ENCODE measurements around the gene ADRM1.

The ADRM1 gene

DNA sequence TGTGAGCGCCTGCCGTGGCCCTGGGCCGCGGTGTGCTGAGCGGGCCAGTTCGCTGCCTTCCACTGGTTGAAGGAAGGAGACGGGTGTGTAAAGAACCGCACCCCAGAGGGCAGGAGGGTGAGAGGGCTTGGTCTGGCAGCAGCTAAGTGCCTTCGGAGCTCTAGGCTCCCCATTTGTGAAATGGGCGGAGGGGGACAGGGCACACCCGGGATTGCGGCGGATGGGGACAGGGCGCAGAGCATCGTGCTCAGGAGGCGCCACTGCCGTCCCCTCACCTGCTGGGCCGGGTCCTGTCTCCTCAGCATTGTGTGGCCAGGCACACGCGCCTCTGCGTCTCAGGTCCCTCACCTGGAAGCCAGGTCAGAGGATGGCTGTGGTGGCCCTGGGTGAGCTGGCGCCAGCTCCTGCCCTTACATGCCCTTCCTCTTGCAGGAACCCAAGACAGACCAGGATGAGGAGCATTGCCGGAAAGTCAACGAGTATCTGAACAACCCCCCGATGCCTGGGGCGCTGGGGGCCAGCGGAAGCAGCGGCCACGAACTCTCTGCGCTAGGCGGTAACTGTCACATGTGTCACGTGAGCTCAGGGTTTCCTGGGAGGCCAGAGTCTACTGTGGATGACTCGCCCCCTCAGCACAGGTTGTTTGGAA lies 3.1 kb downstream of the ADRM1 start:
- DNase-seq (ENCODE audit: low read depth), result no peak
- no peak for TF ChIP-seq CTCF (IDR thresholded peaks at IDR 0.05; ENCODE audit: low read depth, low read length, missing control alignments)
- H3K4me3 ChIP-seq (ENCODE audit: low read depth, low read length), result no peak overlapping the region

DNA sequence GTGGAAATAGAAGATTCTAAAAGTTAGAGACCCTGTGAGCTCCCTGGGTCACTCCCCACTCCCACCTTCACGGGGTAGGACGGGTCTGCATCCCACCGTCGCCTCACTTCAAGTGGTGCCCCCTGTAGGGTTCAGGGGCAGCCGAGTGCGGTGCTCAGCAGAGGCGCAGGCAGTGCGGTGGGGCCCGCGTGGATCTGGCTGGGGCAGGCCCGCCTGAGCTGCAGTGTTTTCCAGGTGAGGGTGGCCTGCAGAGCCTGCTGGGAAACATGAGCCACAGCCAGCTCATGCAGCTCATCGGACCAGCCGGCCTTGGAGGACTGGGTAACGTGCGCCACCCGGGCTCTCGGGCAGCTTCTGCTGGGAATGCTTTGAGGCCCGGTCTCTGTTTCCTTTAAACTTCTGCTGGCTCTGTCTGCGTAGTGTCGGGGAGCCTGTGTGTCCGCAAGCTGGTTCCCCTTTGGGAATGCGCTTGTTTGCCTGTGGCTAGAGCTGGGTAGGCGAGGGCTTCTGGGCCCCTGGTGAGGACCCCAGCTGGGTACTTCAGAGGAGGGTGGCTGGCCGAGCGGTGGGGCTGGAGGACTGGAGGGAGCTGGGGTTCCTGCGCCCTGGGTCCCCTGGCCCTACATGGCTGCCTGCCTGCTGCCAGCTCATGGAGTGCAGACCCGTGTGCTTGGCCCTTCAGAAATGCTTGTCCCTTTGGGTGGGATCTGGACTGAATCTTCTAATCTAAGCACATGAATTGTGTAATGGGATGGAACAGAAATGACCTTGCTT lies 3.8 kb downstream of the ADRM1 start:
- H3K4me3 ChIP-seq (ENCODE audit: low read depth, low read length), result no peak overlapping the region
- DNase-seq (ENCODE audit: low read depth), result no peak
- TF ChIP-seq CTCF (IDR thresholded peaks at IDR 0.05; ENCODE audit: low read depth, low read length, missing control alignments), result no peak

DNA sequence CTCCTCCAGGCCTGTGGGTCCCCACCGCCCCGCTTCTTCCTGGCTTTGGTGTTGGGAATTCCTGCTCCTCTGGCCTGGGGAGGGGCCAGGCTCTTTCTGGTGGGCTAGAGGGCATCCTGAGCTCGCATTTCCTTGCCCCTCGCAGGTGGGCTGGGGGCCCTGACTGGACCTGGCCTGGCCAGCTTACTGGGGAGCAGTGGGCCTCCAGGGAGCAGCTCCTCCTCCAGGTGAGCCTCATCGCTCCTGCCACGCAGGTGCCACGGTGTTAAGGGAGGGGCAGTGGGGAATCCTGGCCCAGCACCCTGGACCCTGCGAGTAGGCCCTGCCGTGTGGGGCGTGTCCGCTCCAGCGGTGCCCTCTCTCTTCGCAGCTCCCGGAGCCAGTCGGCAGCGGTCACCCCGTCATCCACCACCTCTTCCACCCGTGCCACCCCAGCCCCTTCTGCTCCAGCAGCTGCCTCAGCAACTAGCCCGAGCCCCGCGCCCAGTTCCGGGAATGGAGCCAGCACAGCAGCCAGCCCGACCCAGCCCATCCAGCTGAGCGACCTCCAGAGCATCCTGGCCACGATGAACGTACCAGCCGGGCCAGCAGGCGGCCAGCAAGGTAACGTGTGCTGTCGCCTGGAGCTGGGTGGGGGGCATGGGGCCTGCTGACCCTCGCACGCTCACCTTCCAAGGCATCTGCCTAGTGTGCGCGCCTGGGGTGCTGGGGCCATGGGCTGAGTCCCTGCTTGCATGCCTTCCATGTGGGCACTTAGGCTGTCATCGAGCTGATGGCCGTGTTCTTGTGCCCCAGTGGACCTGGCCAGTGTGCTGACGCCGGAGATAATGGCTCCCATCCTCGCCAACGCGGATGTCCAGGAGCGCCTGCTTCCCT lies 4.7 kb downstream of the ADRM1 start:
- no peak overlapping the region for H3K4me3 ChIP-seq (ENCODE audit: low read depth, low read length)
- no peak for DNase-seq (ENCODE audit: low read depth)
- no peak for TF ChIP-seq CTCF (IDR thresholded peaks at IDR 0.05; ENCODE audit: low read depth, low read length, missing control alignments)

DNA sequence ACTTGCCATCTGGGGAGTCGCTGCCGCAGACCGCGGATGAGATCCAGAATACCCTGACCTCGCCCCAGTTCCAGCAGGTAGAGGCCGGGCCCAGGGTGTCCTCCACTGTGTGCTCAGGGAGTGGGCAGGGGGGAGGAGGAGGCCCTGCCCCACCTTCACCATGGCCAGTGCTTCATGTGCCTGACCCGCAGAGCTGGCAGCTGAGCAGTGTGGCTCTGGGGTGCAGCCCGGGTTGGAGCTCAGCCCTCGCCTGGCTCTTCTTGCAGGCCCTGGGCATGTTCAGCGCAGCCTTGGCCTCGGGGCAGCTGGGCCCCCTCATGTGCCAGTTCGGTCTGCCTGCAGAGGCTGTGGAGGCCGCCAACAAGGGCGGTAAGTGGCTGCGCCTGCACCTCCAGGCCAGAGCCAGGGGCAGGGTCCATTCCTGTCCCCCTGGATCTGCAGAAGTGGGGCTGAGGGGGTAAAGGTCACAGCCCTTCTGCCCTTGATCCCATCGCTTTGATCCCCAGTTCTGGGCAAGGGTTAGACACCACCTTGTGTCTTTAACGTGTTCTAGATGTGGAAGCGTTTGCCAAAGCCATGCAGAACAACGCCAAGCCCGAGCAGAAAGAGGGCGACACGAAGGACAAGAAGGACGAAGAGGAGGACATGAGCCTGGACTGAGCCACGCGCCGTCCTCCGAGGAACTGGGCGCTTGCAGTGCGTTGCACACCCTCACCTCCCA lies 5.5 kb downstream of the ADRM1 start:
- TF ChIP-seq CTCF (IDR thresholded peaks at IDR 0.05; ENCODE audit: low read depth, low read length, missing control alignments), result no peak
- no peak for DNase-seq (ENCODE audit: low read depth)
- no peak overlapping the region for H3K4me3 ChIP-seq (ENCODE audit: low read depth, low read length)

- no peak overlapping the region for H3K4me3 ChIP-seq (ENCODE audit: low read depth, low read length)
- no peak for TF ChIP-seq CTCF (IDR thresholded peaks at IDR 0.05; ENCODE audit: low read depth, low read length, missing control alignments)
- DNase-seq (ENCODE audit: low read depth), result no peak
Measured at GRCh38 chr20:62309198-62309944, 6.6 kb downstream of the ADRM1 start.

Data from GM12864 (cell line).